ENCODE measurements around the gene CADM1.

DNA sequence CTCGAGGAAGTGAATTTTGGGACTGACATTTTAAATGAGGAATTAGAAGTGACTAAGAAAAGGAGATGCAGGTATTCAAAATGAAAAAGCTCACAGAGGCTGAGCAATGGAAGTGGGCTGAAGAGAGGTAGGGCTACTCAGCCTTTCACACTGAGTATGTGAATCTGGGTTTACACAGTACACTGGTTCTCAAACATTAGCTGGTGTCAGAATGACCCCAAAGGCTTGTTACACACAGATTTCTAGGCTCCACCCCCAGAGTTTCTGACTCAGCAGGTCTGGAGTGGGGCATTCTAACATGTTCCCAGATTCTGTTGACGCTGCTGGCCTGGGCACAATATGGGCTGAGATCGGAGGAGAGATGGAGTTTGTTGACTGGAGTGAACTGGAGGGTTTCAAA lies 32.8 kb downstream of the CADM1 start:
- TF ChIP-seq, protein P1, sequence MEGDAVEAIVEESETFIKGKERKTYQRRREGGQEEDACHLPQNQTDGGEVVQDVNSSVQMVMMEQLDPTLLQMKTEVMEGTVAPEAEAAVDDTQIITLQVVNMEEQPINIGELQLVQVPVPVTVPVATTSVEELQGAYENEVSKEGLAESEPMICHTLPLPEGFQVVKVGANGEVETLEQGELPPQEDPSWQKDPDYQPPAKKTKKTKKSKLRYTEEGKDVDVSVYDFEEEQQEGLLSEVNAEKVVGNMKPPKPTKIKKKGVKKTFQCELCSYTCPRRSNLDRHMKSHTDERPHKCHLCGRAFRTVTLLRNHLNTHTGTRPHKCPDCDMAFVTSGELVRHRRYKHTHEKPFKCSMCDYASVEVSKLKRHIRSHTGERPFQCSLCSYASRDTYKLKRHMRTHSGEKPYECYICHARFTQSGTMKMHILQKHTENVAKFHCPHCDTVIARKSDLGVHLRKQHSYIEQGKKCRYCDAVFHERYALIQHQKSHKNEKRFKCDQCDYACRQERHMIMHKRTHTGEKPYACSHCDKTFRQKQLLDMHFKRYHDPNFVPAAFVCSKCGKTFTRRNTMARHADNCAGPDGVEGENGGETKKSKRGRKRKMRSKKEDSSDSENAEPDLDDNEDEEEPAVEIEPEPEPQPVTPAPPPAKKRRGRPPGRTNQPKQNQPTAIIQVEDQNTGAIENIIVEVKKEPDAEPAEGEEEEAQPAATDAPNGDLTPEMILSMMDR (conservative IDR thresholded peaks at IDR 0.05; ENCODE audit: low read depth, low read length), result no peak
- TF ChIP-seq EZH2phosphoT487 (IDR thresholded peaks at IDR 0.05; ENCODE audit: borderline replicate concordance, low read length) (no peak), EZH2 (IDR thresholded peaks at IDR 0.05; ENCODE audit: low read length, unreplicated experiment) (no peak)
